ENCODE results near the gene PCNX2. TPM values are rescaled to one million over a fixed set of nuclear protein-coding genes. Genes with fewer than 3 reads are reported as not detected.

The PCNX2 gene
- total and polyA plus RNA-seq, 4 donors, result 24.4 to 85.8 (median 29.8) TPM

DNA sequence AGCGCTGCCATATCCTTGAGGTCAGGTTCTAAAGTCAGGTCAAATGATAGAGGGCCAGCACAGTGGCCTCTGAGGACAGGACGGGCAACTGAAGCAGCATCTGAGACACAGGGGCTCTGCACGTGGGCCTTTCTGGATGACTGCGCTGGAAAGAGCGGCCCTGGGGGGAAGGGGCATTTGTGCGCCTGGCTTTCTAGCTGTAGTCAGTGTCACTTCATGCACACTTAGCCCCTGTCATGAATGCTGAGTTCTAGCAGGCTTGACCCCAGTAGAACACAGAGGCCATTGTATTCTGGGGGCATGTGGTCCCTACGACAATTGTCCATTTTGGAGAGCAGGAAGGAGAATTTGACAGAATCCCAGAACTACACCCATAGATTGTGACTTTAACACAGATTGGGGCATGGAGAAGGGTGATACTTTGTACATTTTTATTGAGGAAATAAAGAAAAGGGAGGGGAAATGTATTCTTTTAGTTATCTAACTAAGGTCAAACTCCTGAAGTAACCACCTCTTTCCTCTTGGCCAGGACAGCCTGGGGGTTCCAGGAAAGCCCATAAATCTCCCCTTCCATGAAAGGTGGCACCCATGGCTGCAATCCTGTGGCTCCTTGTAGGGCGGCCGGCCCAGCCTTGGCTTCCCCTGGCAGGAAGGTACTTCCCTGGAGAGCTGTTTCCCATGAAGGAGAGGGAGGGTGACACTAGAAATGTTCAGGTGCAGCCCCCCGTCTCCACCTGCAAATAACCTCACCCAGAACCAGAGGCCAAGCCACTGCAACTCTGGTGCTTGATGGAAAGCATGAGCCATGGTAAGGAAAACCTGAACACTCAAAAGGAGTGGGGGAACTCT is 310.7 kb downstream of the PCNX2 start:
- H3K9me3 ChIP-seq (ENCODE audit: control insufficient read depth, insufficient read depth, low read length), result no peaks in the 10 kb centered on the region
- DNase-seq (ENCODE audit: low read depth in 4 of 6, low spot score in 6 of 6), result peak in 1 of 6 donors; percentile 42
- peak overlapping the region; percentile 44 for H3K27ac ChIP-seq (ENCODE audit: low read depth, low read length)
- no peaks in the 10 kb centered on the region for H3K27me3 ChIP-seq (ENCODE audit: control insufficient read depth, insufficient read depth, low read length)
- H3K36me3 ChIP-seq (ENCODE audit: control insufficient read depth, insufficient read depth, low read length), result peaks cover 32% of the 10 kb centered on the region
- WGBS (ENCODE audit: insufficient coverage), result 82% methylated on average over 6 of the region's 10 CpGs
- peaks cover 14% of the 10 kb centered on the region for H3K4me1 ChIP-seq (ENCODE audit: control insufficient read depth, insufficient read depth, low read length)
- H3K4me3 ChIP-seq (ENCODE audit: low read depth, low read length), result no peak overlapping the region

DNA sequence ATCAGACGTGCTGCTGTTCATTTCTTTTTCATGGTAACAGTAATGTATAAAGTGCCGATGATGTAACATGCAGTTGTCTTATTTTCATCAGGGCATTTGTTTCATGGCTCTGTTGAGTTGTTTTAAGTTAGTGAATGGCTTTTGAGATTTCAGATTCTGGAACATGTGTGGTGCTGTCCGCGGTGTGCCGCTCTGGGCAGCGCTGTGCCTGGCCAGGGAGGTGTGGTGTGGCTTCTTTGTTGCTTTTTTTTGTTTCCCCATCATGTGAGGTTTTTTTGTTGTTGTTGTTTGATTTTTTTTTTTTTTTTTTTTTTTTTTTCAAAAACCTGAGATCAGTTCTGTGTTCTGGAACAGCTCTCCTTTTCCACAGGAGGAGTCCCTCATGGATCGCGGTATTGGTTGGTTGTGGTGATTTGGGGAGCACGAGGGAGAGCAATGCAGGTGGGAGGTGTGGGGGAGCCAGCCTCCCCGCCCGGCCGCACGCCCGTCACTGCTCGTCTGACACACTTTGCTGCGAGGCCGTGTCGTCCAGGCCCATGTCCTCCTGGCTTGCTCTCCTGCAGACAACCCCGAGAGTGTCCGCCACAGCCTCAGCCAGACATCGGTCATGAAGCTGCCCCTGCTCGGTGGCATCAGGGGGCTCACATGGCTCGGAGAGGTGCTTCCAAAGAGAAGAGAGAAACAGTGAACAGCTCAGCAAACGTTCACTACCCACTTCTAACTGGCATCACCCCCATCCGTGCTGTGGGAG is 311.5 kb downstream of the PCNX2 start:
- Histone ChIP-seq H3K27ac (ENCODE audit: low read depth, low read length) (peak overlapping the region; percentile 44), H3K9me3 (ENCODE audit: control insufficient read depth, insufficient read depth, low read length) (no peaks in the 10 kb centered on the region), H3K36me3 (ENCODE audit: control insufficient read depth, insufficient read depth, low read length) (peaks cover 40% of the 10 kb centered on the region), H3K4me3 (ENCODE audit: low read depth, low read length) (no peak overlapping the region), H3K4me1 (ENCODE audit: control insufficient read depth, insufficient read depth, low read length) (peaks cover 14% of the 10 kb centered on the region), H3K27me3 (ENCODE audit: control insufficient read depth, insufficient read depth, low read length) (no peaks in the 10 kb centered on the region)
- WGBS (ENCODE audit: insufficient coverage), result 96% methylated on average over 14 of the region's 25 CpGs
- no peak for DNase-seq (ENCODE audit: low read depth in 4 of 6, low spot score in 6 of 6)

DNA sequence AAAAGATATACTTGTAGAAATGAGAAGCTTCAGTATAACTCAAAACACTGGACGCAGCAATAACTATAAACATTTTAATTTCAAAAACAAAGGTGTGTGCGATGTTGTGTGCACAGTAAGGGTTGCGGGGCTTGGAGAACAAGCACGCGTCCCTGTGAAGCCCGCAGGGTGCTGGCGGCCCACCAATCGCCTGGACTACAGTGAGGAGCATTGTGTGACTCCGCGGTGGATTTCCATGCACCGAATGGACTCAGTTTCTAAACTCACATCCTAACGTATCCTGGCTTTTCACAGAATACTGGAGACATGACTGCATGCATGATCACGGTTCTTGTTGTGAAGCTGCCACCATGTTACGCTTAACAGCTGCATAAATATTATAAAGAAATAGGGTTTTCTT is 312.1 kb downstream of the PCNX2 start:
- H3K36me3 ChIP-seq (ENCODE audit: control insufficient read depth, insufficient read depth, low read length), result peaks cover 40% of the 10 kb centered on the region
- H3K27me3 ChIP-seq (ENCODE audit: control insufficient read depth, insufficient read depth, low read length), result no peaks in the 10 kb centered on the region
- 93% methylated on average over 10 of the region's 14 CpGs for WGBS (ENCODE audit: insufficient coverage)
- H3K4me1 ChIP-seq (ENCODE audit: control insufficient read depth, insufficient read depth, low read length), result peaks cover 14% of the 10 kb centered on the region
- no peak for DNase-seq (ENCODE audit: low read depth in 4 of 6, low spot score in 6 of 6)
- no peak overlapping the region for H3K27ac ChIP-seq (ENCODE audit: low read depth, low read length)
- no peaks in the 10 kb centered on the region for H3K9me3 ChIP-seq (ENCODE audit: control insufficient read depth, insufficient read depth, low read length)
- H3K4me3 ChIP-seq (ENCODE audit: low read depth, low read length), result no peak overlapping the region

DNA sequence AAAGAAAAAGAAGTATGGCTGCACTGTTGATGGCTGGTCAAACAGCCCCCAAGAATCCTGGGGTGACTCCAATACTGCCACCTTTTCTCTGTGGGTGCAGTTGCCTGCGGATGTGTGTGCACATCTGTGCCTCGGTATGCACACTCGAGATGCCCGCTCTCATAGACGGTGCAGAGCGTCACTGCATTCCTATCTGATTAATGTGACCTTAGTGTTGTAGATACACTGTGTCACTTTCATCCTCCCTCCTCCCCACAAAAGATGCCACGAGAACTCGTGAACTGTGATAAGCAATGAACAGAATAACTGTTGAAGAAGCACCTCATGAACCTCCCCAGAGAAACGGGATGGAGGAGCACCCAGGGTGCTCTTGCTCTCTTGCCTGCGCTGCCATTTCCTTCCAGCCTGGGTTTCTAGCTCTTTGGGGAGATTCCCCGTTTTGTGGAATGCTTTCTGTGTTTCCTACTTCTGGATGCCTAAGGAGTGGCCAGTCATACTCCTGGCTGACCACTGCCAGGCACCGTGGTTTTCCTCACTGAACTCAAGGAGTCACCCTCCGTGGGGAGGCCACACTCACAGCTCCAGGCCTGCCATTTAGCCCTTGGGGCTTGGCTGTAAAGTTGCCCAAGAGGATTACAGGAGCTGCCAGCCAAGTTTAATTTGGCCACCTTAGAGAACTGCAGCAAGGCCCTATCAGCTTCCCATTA is 313.1 kb downstream of the PCNX2 start:
- H3K27me3 ChIP-seq (ENCODE audit: control insufficient read depth, insufficient read depth, low read length), result no peaks in the 10 kb centered on the region
- WGBS (ENCODE audit: insufficient coverage), result 85% methylated on average over 5 of the region's 13 CpGs
- no peaks in the 10 kb centered on the region for H3K9me3 ChIP-seq (ENCODE audit: control insufficient read depth, insufficient read depth, low read length)
- no peak for DNase-seq (ENCODE audit: low read depth in 4 of 6, low spot score in 6 of 6)
- H3K4me3 ChIP-seq (ENCODE audit: low read depth, low read length), result no peak overlapping the region
- peaks cover 43% of the 10 kb centered on the region for H3K36me3 ChIP-seq (ENCODE audit: control insufficient read depth, insufficient read depth, low read length)
- peaks cover 14% of the 10 kb centered on the region for H3K4me1 ChIP-seq (ENCODE audit: control insufficient read depth, insufficient read depth, low read length)
- no peak overlapping the region for H3K27ac ChIP-seq (ENCODE audit: low read depth, low read length)

DNA sequence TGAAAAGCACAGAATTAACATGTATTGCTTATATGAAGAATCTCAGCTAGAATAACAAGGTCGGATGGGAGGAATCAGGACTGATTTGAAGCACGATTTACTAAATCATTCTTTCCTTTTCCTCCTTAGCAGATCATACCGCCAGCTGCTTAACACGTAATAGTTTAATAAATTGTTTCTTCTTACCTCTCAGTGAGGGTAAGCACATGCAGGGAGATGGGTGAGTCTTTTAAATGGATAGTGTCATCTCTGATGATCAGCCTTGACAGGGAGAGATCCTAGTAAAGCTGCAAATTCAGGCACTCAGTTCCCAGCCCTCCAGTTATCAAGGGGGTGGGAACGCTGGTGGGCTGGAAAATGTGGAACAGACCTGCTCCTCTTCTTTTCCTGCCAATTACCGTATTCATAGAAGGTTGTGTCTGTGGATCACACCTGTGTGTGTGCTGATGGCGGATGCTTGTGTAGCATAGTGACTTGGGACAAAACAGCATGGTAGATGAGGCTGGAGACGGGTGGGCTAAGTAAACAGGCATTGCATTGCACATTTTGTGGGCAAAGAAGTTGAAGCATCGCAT is 314.5 kb downstream of the PCNX2 start:
- Histone ChIP-seq H3K36me3 (ENCODE audit: control insufficient read depth, insufficient read depth, low read length) (peaks cover 47% of the 10 kb centered on the region), H3K4me3 (ENCODE audit: low read depth, low read length) (no peak overlapping the region), H3K9me3 (ENCODE audit: control insufficient read depth, insufficient read depth, low read length) (no peaks in the 10 kb centered on the region), H3K27ac (ENCODE audit: low read depth, low read length) (no peak overlapping the region), H3K4me1 (ENCODE audit: control insufficient read depth, insufficient read depth, low read length) (peaks cover 14% of the 10 kb centered on the region), H3K27me3 (ENCODE audit: control insufficient read depth, insufficient read depth, low read length) (no peaks in the 10 kb centered on the region)
- DNase-seq (ENCODE audit: low read depth in 4 of 6, low spot score in 6 of 6), result peak in 2 of 6 donors; percentile 22 to 59
- no CpG with 5 or more reads among the region's 9 CpGs for WGBS (ENCODE audit: insufficient coverage)

DNA sequence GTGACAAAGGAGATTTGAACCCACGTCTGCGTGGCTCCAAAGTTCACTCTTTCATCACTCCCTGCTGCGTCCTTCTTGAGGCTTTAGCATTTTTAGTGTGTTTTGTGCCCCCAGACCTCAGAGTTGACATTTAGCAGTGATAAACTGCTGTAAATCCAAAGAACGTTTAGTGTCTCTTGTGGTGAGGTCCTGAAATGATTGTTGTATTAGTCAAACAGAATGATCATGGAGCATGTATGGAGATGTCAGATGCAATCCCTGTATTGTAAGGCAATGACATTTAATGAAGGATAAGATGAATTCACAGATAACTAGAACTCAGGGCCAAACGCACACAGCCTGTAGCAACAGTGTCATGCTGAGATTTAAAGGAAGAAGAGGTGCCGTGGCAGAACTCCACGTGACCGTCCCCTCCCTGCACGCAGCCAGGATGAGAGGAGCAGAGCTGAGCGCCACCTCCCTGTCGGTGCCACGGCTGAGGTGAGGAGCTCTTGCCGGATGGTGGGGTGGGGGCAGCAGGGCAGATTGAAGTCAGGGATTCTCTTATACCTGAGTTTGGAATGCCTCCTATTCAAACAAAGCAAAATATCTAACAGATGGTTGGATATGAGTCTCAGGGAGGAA is 315.1 kb downstream of the PCNX2 start:
- no peaks in the 10 kb centered on the region for H3K9me3 ChIP-seq (ENCODE audit: control insufficient read depth, insufficient read depth, low read length)
- H3K27me3 ChIP-seq (ENCODE audit: control insufficient read depth, insufficient read depth, low read length), result no peaks in the 10 kb centered on the region
- WGBS (ENCODE audit: insufficient coverage), result 69% methylated on average over 9 of the region's 13 CpGs
- no peak overlapping the region for H3K27ac ChIP-seq (ENCODE audit: low read depth, low read length)
- H3K4me3 ChIP-seq (ENCODE audit: low read depth, low read length), result no peak overlapping the region
- peak in 2 of 6 donors; percentile 11 to 63 for DNase-seq (ENCODE audit: low read depth in 4 of 6, low spot score in 6 of 6)
- peaks cover 14% of the 10 kb centered on the region for H3K4me1 ChIP-seq (ENCODE audit: control insufficient read depth, insufficient read depth, low read length)
- peaks cover 42% of the 10 kb centered on the region for H3K36me3 ChIP-seq (ENCODE audit: control insufficient read depth, insufficient read depth, low read length)

DNA sequence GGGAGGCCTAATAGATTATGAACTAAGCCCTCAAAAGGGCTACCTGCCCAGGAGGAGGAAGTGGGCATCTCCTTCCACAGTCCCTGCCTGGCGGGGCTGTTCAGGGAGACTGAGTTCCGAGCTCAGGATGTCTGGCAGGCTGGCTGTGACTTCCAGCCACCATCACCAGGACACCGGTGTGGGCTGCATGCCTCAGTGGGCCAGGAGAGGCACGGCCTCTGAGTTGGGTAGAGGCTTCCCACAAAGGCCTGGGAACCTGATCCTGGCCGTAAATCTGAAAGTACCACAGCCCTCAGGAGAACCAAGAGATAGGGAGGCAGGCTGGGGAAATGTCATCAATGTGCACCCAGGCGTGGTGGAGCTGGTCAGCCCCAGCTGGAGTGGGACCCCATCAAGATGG is 316.0 kb downstream of the PCNX2 start:
- H3K4me1 ChIP-seq (ENCODE audit: control insufficient read depth, insufficient read depth, low read length), result peaks cover 9% of the 10 kb centered on the region
- WGBS (ENCODE audit: insufficient coverage), result 94% methylated on average over 6 of the region's 6 CpGs
- H3K9me3 ChIP-seq (ENCODE audit: control insufficient read depth, insufficient read depth, low read length), result no peaks in the 10 kb centered on the region
- H3K27me3 ChIP-seq (ENCODE audit: control insufficient read depth, insufficient read depth, low read length), result no peaks in the 10 kb centered on the region
- DNase-seq (ENCODE audit: low read depth in 4 of 6, low spot score in 6 of 6), result no peak
- no peak overlapping the region for H3K4me3 ChIP-seq (ENCODE audit: low read depth, low read length)
- no peak overlapping the region for H3K27ac ChIP-seq (ENCODE audit: low read depth, low read length)
- peaks cover 37% of the 10 kb centered on the region for H3K36me3 ChIP-seq (ENCODE audit: control insufficient read depth, insufficient read depth, low read length)

DNA sequence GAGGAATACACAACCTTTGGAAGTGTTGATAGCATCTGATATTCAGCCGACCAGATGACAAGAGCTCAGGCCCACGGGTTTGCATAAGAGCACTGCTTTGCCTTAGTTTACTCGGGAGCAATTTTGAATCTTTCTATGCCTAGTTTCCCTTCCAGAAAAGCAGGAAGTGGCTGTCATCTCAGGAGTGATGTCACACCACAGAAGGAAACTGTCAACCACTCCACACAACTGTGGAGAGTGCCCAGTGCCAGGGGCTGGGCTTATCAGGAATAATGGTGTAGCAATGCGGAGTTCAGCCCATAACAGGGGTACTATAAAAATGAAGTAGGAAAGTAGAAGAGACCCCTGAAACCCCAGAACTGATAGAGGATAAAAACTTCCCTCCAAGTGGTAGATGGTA is 316.7 kb downstream of the PCNX2 start:
- Histone ChIP-seq H3K9me3 (ENCODE audit: control insufficient read depth, insufficient read depth, low read length) (no peaks in the 10 kb centered on the region), H3K27me3 (ENCODE audit: control insufficient read depth, insufficient read depth, low read length) (no peaks in the 10 kb centered on the region), H3K4me1 (ENCODE audit: control insufficient read depth, insufficient read depth, low read length) (peaks cover 2% of the 10 kb centered on the region), H3K36me3 (ENCODE audit: control insufficient read depth, insufficient read depth, low read length) (peaks cover 30% of the 10 kb centered on the region), H3K27ac (ENCODE audit: low read depth, low read length) (no peak overlapping the region), H3K4me3 (ENCODE audit: low read depth, low read length) (no peak overlapping the region)
- no peak for DNase-seq (ENCODE audit: low read depth in 4 of 6, low spot score in 6 of 6)
- WGBS (ENCODE audit: insufficient coverage), result 83% methylated on average over 3 of the region's 4 CpGs

DNA sequence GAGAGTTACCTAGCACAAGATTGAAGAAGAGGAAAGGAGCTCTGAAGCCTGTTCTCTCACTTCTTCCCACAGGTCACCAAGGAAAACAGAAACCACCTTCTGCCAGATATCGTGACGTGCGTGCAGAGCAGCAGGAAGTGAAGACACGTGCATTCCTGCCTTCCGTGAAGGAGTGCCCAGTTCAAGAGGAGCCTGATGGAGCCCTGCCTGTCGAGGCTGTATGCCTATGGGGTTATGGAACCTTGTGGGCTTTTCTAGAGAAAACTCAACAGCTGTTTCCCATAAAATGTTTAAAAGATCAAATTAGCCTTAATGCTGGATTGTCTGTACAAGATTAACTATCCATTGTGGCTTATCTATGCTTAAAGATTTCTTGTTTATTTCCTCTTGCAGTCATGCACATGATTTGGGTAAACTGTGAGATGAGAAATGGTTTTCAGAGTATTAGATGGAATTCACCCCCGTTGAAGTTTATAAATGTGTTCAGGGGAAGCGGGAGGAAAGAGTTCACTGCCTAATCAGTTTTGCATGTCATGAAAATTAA is 317.4 kb downstream of the PCNX2 start:
- peaks cover 25% of the 10 kb centered on the region for H3K36me3 ChIP-seq (ENCODE audit: control insufficient read depth, insufficient read depth, low read length)
- H3K9me3 ChIP-seq (ENCODE audit: control insufficient read depth, insufficient read depth, low read length), result peaks cover 2% of the 10 kb centered on the region
- H3K4me1 ChIP-seq (ENCODE audit: control insufficient read depth, insufficient read depth, low read length), result no peaks in the 10 kb centered on the region
- no peaks in the 10 kb centered on the region for H3K27me3 ChIP-seq (ENCODE audit: control insufficient read depth, insufficient read depth, low read length)
- H3K27ac ChIP-seq (ENCODE audit: low read depth, low read length), result no peak overlapping the region
- no peak overlapping the region for H3K4me3 ChIP-seq (ENCODE audit: low read depth, low read length)
- no peak for DNase-seq (ENCODE audit: low read depth in 4 of 6, low spot score in 6 of 6)
- 40% methylated on average over 1 of the region's 8 CpGs for WGBS (ENCODE audit: insufficient coverage)

Measured in spinal cord (tissue), 10 donors.